Naive thymus-derived CD4-positive, alpha-beta T cell (primary cell): ENCODE measurements around the gene ERICH6. TPM values are rescaled to one million over a fixed set of nuclear protein-coding genes. Genes with fewer than 3 reads are reported as not detected.
A peak's percentile ranks its signal among the peaks of the same experiment; 100 is the strongest.

Experiments used
- ATAC-seq: fragments of 150-1000 bp; cut with Tn5 transposase; 2 replicates; pipeline ENCODE4 v1.10.0; 2021; ENCODE audit warnings: mild to moderate bottlenecking, moderate library complexity
- CTCF ChIA-PET: fragments of 350-600 bp; sonication (Branson Sonifier 250); formaldehyde crosslinking; loops from one replicate; lab custom pipeline; 2021; ENCODE audit warnings: antibody characterized with exemption; lab: Charles Lee
- POLR2A ChIA-PET: fragments of 350-600 bp; sonication (Branson Sonifier 250); formaldehyde crosslinking; loops from one replicate; lab custom pipeline; 2021; ENCODE audit warnings: antibody characterized with exemption, inconsistent platforms; lab: Charles Lee
- DNase-seq, 9 donors: peaks; one replicate each; pipeline versions ENCODE4 v3.0.0 to v3.0.0-alpha.2; 2020 to 2022; ENCODE audit warnings: mixed read lengths in 1 of 9
- H3K27ac ChIP-seq: one replicate; pipeline ENCODE4 v1.7.0; 2013; ENCODE audit warnings: mild to moderate bottlenecking, low read depth, low read length, moderate library complexity
- H3K27me3 ChIP-seq, 2 donors: one replicate each; pipeline ENCODE4 v1.7.0; 2013; ENCODE audit warnings: low read length in 2 of 2, mild to moderate bottlenecking in 2 of 2, moderate library complexity in 2 of 2; ENCODE audit not compliant: control insufficient read depth in 2 of 2, insufficient read depth in 2 of 2
- H3K36me3 ChIP-seq, 3 experiments: 1 replicate in 2 of 3; 2 replicates in 1 of 3; pipeline ENCODE4 v1.7.0; 2013; ENCODE audit warnings: low read length in 3 of 3, mild to moderate bottlenecking in 3 of 3, moderate library complexity in 1 of 3; ENCODE audit not compliant: insufficient read depth in 3 of 3, control insufficient read depth in 2 of 3
- H3K4me1 ChIP-seq, 2 donors: one replicate each; pipeline ENCODE4 v1.7.0; 2013; ENCODE audit warnings: low read length in 2 of 2, mild to moderate bottlenecking in 2 of 2, moderate library complexity in 1 of 2; ENCODE audit not compliant: control insufficient read depth in 2 of 2, insufficient read depth in 2 of 2
- H3K4me3 ChIP-seq: 2 replicates; pipeline ENCODE4 v1.7.0; 2013; ENCODE audit warnings: mild to moderate bottlenecking, low read length
- H3K9me3 ChIP-seq, 3 experiments: 1 replicate in 2 of 3; 2 replicates in 1 of 3; pipeline ENCODE4 v1.7.0; 2013; ENCODE audit warnings: low read length in 3 of 3; ENCODE audit not compliant: control insufficient read depth in 2 of 3
- H3K27ac Mint-ChIP-seq, 9 donors: one replicate each; pipeline ENCODE4 v1.8.0; 2020 to 2022; ENCODE audit warnings: mixed read lengths in 9 of 9, mild to moderate bottlenecking in 8 of 9, moderate library complexity in 5 of 9, inconsistent platforms in 2 of 9
- H3K27me3 Mint-ChIP-seq, 5 donors: one replicate each; pipeline ENCODE4 v1.8.0; 2021 to 2022; ENCODE audit warnings: mixed read lengths in 5 of 5, mild to moderate bottlenecking in 1 of 5
- H3K36me3 Mint-ChIP-seq, 5 donors: one replicate each; pipeline ENCODE4 v1.8.0; 2020 to 2022; ENCODE audit warnings: mixed read lengths in 5 of 5, mild to moderate bottlenecking in 3 of 5, inconsistent platforms in 1 of 5
- H3K4me1 Mint-ChIP-seq, 7 donors: one replicate each; pipeline ENCODE4 v1.8.0; 2020 to 2022; ENCODE audit warnings: mixed read lengths in 7 of 7, mild to moderate bottlenecking in 3 of 7, inconsistent platforms in 1 of 7
- H3K4me3 Mint-ChIP-seq, 10 donors: one replicate each; pipeline ENCODE4 v1.8.0; 2020 to 2022; ENCODE audit warnings: mild to moderate bottlenecking in 10 of 10, mixed read lengths in 10 of 10, moderate library complexity in 6 of 10, inconsistent platforms in 2 of 10
- H3K9me3 Mint-ChIP-seq, 11 donors: one replicate each; pipeline ENCODE4 v1.8.0; 2020 to 2022; ENCODE audit warnings: mixed read lengths in 11 of 11, mild to moderate bottlenecking in 4 of 11, inconsistent platforms in 1 of 11, moderate library complexity in 1 of 11
- intact Hi-C, 2 donors: fragments of 100-400 bp; cut with micrococcal nuclease; formaldehyde crosslinking; loops; one replicate each; pipeline ENCODE4 v1.15.1; 2023
- polyA plus RNA-seq, 2 donors: library from polyadenylated mRNA; unstranded; fragments of 300-500 nt; fragmentation: Illumina TruSeq; gene quantifications; one replicate each; pipeline ENCODE4 v1.2.3, GENCODE V29; 2021
- total RNA-seq, 6 experiments: library from RNA in 5 of 6; stranded (reverse) in 5 of 6; gene quantifications; 1 replicate in 5 of 6; 2 replicates in 1 of 6; pipeline ENCODE4 v1.2.3 and lab custom pipeline; 2021 to 2026

The ERICH6 gene
- total and polyA plus RNA-seq, 7 experiments from 2014 or later: 0.24 to 1.4 (median 0.53) TPM; not detected in 2

GRCh38 chr3:150746791-150747590 lies 43.3 kb upstream of the ERICH6 start:
- intact Hi-C loops: no loop called here
- Histone ChIP-seq H3K4me3 (no peak overlapping the region), H3K9me3 (no peaks in the 10 kb centered on the region), H3K36me3 (peaks cover 0 to 5% (median 0%) of the 10 kb centered on the region in 3 experiments), H3K4me1 (peaks cover 0 to 2% of the 10 kb centered on the region in 2 donors), H3K27me3 (no peaks in the 10 kb centered on the region), H3K27ac (no peak overlapping the region)
- CTCF ChIA-PET: no interaction called here
- ATAC-seq: no peak
- no peaks in the 10 kb centered on the region for H3K9me3 Mint-ChIP-seq
- H3K27me3 Mint-ChIP-seq: no peaks in the 10 kb centered on the region
- H3K36me3 Mint-ChIP-seq: peaks cover 6 to 30% (median 12%) of the 10 kb centered on the region in 5 donors
- POLR2A ChIA-PET: no interaction called here
- H3K4me3 Mint-ChIP-seq: no peak overlapping the region
- no peak for DNase-seq
- H3K4me1 Mint-ChIP-seq: peaks cover 37 to 95% (median 79%) of the 10 kb centered on the region in 7 donors
- H3K27ac Mint-ChIP-seq: peak overlapping the region in 6 of 9 donors; percentile 7 to 70 (median 52)

- no peaks in the 10 kb centered on the region for H3K9me3 ChIP-seq
- H3K27ac ChIP-seq: no peak overlapping the region
- Mint-ChIP-seq H3K4me1 (peaks cover 32 to 87% (median 70%) of the 10 kb centered on the region in 7 donors), H3K27me3 (no peaks in the 10 kb centered on the region), H3K4me3 (peak overlapping the region in 2 of 10 donors; percentile 19 to 36), H3K9me3 (no peaks in the 10 kb centered on the region), H3K36me3 (peaks cover 6 to 35% (median 20%) of the 10 kb centered on the region in 5 donors), H3K27ac (peak overlapping the region in 7 of 9 donors; percentile 7 to 84 (median 65))
- ChIA-PET POLR2A (no interaction called here), CTCF (no interaction called here)
- no peak overlapping the region for H3K4me3 ChIP-seq
- no peak for DNase-seq
- no peaks in the 10 kb centered on the region for H3K27me3 ChIP-seq
- no peaks in the 10 kb centered on the region for H3K4me1 ChIP-seq
- peaks cover 0 to 15% (median 0%) of the 10 kb centered on the region in 3 experiments for H3K36me3 ChIP-seq
- ATAC-seq: no peak
- intact Hi-C loops: no loop called here
Observed at GRCh38 chr3:150745832-150746231, 42.1 kb upstream of the ERICH6 start.

- peaks cover 28 to 85% (median 67%) of the 10 kb centered on the region in 7 donors for H3K4me1 Mint-ChIP-seq
- ChIA-PET CTCF (no interaction called here), POLR2A (no interaction called here)
Observed at GRCh38 chr3:150744919-150745211, 41.1 kb upstream of the ERICH6 start.

GRCh38 chr3:150744041-150744918 lies 40.6 kb upstream of the ERICH6 start:
- no peak overlapping the region for H3K4me3 Mint-ChIP-seq
- DNase-seq: no peak
- ChIA-PET POLR2A (interaction anchor here (0.7 kb wide), 1 partner anchor 23 kb away, joined by 3 read pairs; no protein-coding TSS in a partner anchor), CTCF (no interaction called here)
- peak overlapping the region in 7 of 9 donors; percentile 3 to 71 (median 54) for H3K27ac Mint-ChIP-seq
- Histone ChIP-seq H3K9me3 (no peaks in the 10 kb centered on the region), H3K27me3 (no peaks in the 10 kb centered on the region), H3K4me1 (peaks cover 0 to 5% of the 10 kb centered on the region in 2 donors), H3K36me3 (peaks cover 0 to 15% (median 0%) of the 10 kb centered on the region in 3 experiments), H3K4me3 (no peak overlapping the region), H3K27ac (no peak overlapping the region)
- H3K4me1 Mint-ChIP-seq: peaks cover 30 to 88% (median 69%) of the 10 kb centered on the region in 7 donors
- no peak for ATAC-seq
- intact Hi-C loops: no loop called here
- no peaks in the 10 kb centered on the region for H3K9me3 Mint-ChIP-seq
- no peaks in the 10 kb centered on the region for H3K27me3 Mint-ChIP-seq
- peaks cover 6 to 32% (median 20%) of the 10 kb centered on the region in 5 donors for H3K36me3 Mint-ChIP-seq

More at GRCh38 chr3:150744919-150745211, 41.1 kb upstream of the ERICH6 start:
- no peak overlapping the region for H3K27ac ChIP-seq
- peaks cover 6 to 32% (median 20%) of the 10 kb centered on the region in 5 donors for H3K36me3 Mint-ChIP-seq
- H3K4me3 Mint-ChIP-seq: no peak overlapping the region
- H3K9me3 ChIP-seq: no peaks in the 10 kb centered on the region
- no peak overlapping the region for H3K4me3 ChIP-seq
- no peaks in the 10 kb centered on the region for H3K27me3 ChIP-seq
- H3K9me3 Mint-ChIP-seq: no peaks in the 10 kb centered on the region
- ATAC-seq: no peak
- intact Hi-C loops: no loop called here
- peaks cover 0 to 15% (median 0%) of the 10 kb centered on the region in 3 experiments for H3K36me3 ChIP-seq
- H3K27ac Mint-ChIP-seq: peak overlapping the region in 7 of 9 donors; percentile 26 to 71 (median 42)
- peaks cover 0 to under 1% of the 10 kb centered on the region in 2 donors for H3K4me1 ChIP-seq
- H3K27me3 Mint-ChIP-seq: no peaks in the 10 kb centered on the region
- DNase-seq: no peak

GRCh38 chr3:150743508-150743907 lies 39.8 kb upstream of the ERICH6 start:
- Histone ChIP-seq H3K4me1 (peaks cover 0 to 5% of the 10 kb centered on the region in 2 donors), H3K36me3 (peaks cover 0 to 15% (median 0%) of the 10 kb centered on the region in 3 experiments), H3K4me3 (no peak overlapping the region), H3K9me3 (no peaks in the 10 kb centered on the region), H3K27me3 (no peaks in the 10 kb centered on the region), H3K27ac (no peak overlapping the region)
- CTCF ChIA-PET: no interaction called here
- ATAC-seq (no peak), DNase-seq (no peak)
- Mint-ChIP-seq H3K27ac (peak overlapping the region in 7 of 9 donors; percentile 3 to 70 (median 26)), H3K36me3 (peaks cover 6 to 32% (median 20%) of the 10 kb centered on the region in 5 donors), H3K4me3 (no peak overlapping the region), H3K27me3 (no peaks in the 10 kb centered on the region), H3K9me3 (no peaks in the 10 kb centered on the region), H3K4me1 (peaks cover 23 to 87% (median 68%) of the 10 kb centered on the region in 7 donors)
- intact Hi-C loops: no loop called here
- POLR2A ChIA-PET: interaction anchor here (0.7 kb wide), 1 partner anchor 24 kb away, joined by 3 read pairs; no protein-coding TSS in a partner anchor

- Mint-ChIP-seq H3K9me3 (no peaks in the 10 kb centered on the region), H3K36me3 (peaks cover 6 to 32% (median 20%) of the 10 kb centered on the region in 5 donors), H3K4me3 (no peak overlapping the region), H3K4me1 (peaks cover 26 to 89% (median 70%) of the 10 kb centered on the region in 7 donors), H3K27me3 (no peaks in the 10 kb centered on the region), H3K27ac (no peak overlapping the region)
- Histone ChIP-seq H3K27ac (no peak overlapping the region), H3K9me3 (no peaks in the 10 kb centered on the region), H3K4me3 (no peak overlapping the region), H3K36me3 (peaks cover 0 to 15% (median 0%) of the 10 kb centered on the region in 3 experiments), H3K4me1 (peaks cover 0 to 5% of the 10 kb centered on the region in 2 donors), H3K27me3 (no peaks in the 10 kb centered on the region)
- intact Hi-C loops: no loop called here
- POLR2A ChIA-PET: interaction anchor here (0.7 kb wide), 1 partner anchor 17 kb away, joined by 3 read pairs; no protein-coding TSS in a partner anchor
- CTCF ChIA-PET: no interaction called here
- ATAC-seq (no peak), DNase-seq (no peak)
Observed at GRCh38 chr3:150742679-150743078, 39.0 kb upstream of the ERICH6 start.
